Activated CD8-positive, alpha-beta memory T cell treated with anti-CD3 and anti-CD28 coated beads, Interleukin-2, amount 50 U/mL, for 1 hour (primary cell): ENCODE measurements around the gene SMARCA2.

Experiments used
- DNase-seq: peaks from one replicate; pipeline ENCODE4 v3.0.0-alpha.2; 2020; ENCODE audit errors: extremely low read depth

Gene SMARCA2

DNA sequence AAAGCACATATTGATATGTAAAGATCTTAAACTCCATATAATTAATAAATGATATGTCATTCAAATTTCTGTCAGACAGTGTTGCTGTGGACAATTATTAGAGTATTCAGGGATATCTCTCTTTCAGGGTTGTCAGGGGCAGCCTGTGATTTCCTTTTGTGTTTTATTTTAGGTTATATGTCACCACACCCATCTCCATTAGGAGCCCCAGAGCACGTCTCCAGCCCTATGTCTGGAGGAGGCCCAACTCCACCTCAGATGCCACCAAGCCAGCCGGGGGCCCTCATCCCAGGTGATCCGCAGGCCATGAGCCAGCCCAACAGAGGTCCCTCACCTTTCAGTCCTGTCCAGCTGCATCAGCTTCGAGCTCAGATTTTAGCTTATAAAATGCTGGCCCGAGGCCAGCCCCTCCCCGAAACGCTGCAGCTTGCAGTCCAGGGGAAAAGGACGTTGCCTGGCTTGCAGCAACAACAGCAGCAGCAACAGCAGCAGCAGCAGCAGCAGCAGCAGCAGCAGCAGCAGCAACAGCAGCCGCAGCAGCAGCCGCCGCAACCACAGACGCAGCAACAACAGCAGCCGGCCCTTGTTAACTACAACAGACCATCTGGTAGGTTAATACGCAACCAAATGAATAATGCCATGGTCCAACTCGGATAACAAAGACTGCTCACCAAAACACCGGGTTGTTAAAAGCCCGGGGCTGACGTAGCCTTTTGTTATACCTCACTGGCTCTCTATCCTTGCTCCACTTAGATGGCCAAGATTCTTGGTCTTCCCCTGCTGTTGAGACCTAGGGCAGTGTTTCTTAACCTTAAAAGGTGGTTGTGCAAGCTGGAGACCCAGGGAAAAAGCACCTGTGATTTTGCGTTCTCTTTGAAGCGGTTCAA is 24.4 kb downstream of the SMARCA2 start:
- DNase-seq: no peak

DNA sequence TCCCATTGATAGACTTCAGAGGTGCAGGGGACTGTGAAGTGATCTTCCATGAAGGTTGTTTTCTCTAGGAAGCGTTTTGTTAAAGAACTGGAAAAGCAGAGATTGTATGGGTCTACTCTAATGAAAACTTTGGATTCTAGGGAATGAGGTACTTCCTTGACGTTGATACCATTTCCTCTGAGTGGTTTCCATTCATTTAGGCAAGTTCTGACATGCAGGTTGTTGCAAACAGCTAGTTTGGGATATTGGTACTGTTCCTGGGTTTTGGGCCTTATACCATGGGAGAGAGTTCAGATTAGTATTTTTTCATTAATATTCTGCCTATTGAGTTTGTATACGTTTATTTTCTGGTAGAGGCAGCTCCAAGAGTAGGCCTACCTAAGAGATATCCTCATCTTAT is 25.7 kb downstream of the SMARCA2 start:
- DNase-seq: no peak

DNA sequence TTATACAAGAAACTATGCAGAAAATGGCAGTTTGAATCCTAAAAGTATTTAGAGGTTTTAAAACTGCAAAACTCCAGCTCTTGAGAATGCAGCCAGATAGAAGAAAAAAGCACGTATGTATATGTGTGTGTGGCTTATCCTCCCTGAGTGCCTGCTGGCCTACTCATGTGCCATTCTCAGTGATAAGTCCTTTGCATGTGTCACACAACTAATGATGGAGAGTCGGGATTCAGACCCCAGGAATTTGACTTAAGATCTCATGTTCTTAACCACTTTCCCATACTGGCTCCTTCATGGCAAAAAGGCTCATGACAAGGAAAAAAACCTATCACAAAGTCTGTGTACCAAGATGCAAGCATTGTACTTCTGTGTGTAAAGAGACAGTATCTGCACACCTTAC is 26.6 kb downstream of the SMARCA2 start:
- DNase-seq: no peak

DNA sequence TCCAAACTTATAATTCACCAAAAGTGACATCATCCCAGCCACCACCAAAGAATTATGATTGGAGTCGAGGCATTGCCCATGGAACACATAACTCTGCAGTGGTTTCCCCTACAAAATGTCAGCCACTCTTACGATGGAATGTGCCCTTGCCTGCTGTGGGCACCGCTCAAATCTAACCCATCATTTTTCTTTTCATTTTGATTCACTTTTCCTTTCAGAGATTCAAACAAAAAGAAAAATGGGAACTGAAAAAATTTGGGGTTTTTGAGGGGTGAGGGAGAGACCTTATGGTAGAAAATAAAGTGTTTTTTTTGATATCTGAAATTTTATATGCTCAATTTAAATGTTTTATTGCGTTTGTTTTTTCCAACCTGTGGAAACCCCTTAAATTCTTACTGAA is 28.1 kb downstream of the SMARCA2 start:
- no peak for DNase-seq

DNA sequence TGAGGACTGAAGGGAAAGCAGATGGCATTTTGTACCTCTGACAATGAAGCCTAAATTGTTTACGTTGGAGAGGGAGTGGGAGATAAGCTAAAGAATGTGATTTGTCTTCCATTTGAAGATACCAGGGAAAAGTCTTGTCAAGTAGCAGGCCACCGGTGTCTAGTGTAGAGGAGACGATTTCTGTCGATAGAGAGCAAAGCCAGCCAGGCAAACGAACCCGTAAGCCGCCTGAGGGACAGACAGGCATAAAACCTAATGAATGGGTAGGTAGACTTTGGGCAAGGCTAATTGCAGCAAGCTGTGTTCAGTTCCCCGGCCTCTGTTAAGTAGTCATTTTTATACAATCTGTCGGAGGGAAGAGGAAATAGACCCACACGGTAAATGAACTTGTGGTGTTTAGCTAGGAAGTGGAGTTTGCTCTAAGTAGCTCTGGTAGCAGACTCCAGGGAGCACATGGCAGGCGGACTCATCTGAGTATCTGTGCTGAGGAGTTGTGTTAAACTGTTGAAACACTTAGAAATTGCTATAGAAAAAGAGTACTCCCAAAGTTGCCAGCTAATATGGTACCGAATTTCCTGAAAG is 28.8 kb downstream of the SMARCA2 start:
- no peak for DNase-seq

DNA sequence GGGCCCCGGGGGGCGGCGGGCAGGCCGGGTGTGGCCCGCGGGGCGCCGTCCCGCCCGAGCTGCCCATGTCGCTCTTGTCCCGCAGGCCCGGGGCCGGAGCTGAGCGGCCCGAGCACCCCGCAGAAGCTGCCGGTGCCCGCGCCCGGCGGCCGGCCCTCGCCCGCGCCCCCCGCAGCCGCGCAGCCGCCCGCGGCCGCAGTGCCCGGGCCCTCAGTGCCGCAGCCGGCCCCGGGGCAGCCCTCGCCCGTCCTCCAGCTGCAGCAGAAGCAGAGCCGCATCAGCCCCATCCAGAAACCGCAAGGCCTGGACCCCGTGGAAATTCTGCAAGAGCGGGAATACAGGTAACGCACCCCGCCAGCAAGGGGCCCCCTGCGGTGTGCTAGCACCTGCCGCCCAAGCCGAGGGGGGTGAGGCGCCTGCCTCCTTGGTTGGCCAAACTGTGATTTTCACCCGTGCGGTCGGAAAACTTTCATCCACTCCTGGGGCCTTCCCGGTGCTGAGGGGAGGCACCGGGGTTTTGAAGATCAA is 32.1 kb downstream of the SMARCA2 start:
- no peak for DNase-seq

DNA sequence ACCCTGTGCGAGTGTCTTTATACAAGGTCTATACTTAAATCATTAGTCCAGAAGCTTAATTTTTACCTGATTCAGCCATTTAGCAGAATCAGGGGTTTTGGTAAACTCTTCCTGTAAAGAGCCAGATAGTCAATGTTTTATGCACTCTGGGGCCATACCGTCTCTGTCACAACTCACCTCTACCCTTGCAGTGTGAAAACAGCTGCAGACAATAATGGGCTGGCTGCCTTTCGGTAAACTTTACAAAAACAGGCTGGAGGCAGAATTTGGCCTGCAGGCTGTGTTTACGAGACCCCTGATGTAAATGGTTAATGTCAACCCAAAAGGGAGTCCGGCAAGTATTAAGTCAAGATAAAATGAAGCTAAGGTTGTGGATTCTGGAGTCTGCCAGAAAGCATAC is 32.8 kb downstream of the SMARCA2 start:
- no peak for DNase-seq

DNA sequence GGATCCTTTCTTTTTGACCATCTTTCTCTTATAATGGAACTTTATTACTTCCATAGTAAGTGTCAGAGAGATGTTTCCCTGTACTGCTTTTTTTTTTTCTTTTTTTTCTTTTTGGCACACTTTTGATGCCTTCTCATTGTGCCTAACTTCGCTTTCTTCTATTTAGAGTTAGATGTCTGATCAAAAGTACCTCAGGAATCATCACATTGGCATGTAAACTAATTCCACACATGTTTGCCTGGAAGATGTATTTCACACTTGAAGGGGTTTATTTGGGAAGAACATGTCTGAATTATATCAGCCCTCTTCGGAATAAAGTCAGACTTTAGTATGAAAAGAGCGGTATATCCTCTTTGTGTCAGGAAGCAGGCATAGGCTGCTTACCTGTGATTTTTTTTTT is 35.1 kb downstream of the SMARCA2 start:
- no peak for DNase-seq

DNA sequence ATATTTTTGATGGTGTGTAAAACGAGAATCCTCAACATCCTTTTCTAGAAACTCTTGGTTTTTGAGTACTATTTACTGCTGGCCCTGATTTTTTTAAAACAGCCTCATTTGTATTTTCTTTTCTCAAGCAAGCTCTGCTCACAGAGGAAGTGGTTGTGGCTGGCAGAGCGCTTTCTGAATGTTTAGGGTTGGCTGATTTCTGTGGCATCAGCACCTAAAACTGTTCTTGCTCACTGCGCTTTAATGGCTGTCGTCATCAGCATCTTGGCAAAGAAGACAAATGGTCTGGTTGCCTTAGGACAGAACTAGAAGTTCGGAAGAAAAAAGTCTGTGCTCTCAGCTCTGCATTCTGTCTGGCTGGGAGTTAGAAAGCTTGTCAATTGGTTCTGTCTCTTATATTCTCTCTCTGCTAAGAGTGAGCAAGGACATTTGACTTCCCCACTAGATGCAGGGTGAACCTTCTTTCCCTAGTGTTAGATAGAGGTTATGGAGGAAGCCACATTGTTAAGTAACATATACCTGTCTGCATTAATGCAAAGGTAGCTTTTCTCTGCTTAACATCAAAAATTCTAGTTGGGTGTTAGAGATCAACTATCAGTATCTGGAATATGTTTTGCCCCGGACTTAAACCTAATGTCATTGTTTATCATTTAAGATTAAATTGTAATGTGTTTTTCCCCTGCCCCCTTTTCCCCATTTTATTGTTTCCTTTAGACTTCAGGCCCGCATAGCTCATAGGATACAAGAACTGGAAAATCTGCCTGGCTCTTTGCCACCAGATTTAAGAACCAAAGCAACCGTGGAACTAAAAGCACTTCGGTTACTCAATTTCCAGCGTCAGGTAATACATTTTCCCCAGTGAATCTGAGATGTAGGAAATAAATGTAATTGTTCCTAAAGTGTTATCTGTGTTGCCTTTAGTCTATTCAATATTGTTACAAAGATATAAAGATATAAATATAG is 39.0 kb downstream of the SMARCA2 start:
- peak; percentile 43 for DNase-seq

DNA sequence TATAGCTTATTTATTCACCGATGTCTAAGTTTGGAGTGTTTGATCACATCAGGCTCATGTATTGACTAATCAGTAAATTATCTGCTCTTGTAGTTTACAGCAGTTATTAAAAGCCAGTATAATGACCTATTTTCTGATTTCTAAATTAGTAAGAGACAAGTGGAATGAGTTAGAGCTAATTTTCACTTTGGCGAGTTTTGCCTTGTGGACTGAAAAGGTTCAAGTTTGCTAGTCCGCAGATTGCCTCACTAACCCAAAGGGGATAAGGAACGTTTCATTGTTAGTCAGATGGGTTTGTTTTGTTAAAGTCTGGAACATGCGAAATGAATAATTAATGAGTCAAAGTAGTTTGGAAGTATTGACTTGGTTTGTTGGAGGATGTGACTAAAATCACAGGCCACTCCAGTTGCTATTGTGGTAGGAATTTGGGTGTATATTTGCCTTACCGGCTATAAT is 40.1 kb downstream of the SMARCA2 start:
- DNase-seq: no peak

DNA sequence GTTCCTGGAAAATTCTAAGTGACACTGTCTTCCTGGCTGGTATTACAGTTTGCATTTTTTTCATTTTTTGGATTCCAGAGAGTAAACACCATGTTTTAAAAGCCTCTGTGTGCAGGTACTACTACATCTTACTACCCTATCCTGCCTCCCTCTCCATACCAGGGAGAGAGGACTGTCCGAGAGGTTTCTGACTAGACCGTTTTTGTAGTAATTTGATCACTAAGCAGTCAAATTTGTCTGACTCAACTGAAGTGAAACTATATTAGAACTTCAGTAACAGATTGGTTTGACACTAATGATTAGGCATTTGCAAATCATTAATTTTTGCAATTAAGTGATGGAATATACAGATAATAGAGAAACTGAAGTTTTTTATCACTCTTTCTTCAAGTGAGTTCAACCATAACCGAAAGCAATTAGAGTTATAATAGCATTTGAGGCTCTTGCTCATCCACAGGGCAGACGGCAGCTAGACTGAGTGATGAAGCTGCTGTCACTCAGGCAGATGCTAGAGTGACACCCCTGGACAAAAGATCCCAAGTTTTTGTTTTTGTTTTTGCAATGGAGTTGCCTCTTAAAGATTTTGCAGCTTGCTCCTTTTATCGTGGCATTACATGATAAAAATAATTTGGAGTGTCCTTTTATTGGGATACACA is 44.3 kb downstream of the SMARCA2 start:
- DNase-seq: no peak

DNA sequence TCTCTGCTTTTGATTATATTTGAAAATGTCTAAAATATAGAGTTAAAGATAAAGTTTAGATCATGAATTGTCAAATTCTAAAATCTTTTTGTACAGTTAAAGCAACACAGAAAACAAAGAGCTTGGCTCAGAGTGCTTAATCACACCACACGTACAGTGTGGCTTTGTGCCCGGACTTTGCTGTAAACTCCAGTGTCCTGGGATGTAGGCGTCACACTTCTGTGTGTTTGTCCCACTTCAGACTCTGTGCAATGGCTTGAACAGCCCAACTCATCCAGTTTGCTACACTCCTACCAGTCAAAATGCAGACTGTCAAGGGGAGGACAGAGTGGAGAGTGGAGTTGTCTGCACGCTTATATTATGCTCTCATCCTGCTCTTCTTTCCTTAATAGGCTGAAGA is 45.3 kb downstream of the SMARCA2 start:
- no peak for DNase-seq

DNA sequence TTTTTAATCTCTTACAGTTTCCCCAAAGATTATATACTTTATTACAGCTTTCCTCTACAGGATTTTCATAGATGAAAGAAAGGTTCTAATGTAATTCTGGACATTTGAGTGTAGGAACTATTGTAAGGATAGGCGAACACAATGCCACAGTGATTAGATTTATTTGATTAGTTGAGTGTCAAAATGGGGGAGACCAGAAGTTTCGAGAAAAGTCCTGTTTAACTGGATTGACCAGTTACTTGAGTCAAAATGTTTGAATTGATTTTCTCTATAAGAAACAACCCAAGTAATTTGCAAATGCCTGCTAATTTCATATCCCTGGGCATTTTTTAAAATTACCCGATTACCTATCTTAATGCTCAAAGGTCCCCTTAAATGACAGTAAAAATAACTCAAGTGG is 50.6 kb downstream of the SMARCA2 start:
- no peak for DNase-seq

DNA sequence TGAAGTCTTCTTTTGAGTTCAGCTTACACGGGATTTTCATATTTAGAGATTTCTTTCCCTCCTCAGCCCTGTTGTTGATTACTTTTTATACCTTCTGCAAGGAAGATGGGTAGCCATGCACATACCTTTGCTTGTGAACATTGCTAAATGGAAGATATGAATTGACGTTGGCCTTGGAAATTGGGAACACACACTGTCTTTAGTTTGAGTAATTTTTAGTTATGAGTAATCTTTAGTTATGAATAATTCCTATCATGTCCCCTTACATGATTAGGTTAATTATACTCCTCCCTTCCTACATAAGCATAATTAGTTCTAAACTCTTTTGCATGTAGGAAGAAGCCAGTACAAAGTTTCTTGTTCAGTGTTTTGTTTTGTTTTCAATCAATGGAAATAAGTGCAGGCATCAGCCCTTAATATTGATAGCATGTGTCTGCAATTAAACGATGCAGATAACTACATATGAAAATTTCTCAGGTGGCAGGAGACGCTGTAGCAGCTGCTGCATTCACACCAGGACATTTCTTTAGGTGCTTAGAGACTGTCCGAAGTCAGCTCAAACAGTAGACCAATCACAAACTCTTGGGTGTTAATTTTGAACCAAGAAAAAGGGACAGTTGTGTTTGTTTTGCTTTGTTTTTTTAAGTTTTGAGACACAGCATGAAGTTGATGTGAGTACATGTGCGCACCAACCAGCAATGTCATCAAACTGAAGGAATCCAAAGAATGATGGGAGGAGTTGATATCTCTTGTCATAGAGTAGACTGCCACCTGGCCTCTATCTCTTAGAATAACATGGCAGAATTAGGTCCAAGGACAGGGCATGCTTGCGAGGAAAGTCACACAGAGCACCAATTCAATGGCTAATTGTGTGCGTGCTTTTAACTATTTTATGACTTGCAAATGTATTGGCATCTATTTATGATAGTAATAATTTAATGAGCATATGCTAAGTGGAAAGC is 51.4 kb downstream of the SMARCA2 start:
- DNase-seq: no peak

DNA sequence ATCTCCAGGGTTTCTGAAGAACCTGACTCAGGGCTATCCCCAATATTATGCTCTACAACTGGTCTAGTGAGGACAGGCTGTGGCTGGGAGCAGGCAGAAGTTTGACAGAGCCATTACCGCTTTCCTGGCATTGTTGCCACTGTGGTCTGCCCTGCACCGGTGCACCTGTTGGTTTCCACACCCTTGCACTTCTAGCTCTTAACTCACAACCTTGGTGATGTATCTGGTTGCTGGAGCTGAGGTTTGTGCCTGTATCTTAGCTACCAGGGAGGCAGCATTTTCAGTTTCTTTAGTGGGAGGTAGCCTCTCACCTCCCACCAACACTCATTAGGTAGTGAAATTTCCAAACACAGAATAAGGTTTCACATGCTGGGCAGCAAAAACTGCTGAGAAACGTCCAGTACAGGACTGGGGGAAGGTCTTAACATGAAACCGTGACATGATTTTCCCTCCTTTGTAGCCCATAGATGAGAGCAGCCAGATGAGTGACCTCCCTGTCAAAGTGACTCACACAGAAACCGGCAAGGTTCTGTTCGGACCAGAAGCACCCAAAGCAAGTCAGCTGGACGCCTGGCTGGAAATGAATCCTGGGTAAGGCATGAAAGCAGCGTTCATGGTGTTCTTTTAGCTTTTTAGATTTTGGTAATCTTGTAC is 57.7 kb downstream of the SMARCA2 start:
- no peak for DNase-seq

DNA sequence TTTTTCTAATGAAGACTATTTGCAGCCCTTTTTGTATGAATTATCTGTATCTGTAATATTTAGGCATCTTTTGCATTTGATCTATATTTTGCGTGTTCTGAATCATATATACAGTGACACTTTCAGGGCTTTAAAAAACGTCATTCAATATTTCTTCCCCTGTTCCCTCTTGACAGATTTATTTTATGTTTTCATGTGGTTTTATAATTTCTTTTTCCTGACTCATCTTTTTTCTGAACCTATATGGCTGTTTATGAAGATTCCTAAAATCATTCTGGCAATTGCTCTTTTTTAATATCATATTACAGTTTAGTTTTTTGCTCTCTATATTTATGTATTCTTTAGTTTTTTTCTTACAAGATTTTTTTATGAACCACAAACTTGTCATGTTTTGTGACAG is 67.6 kb downstream of the SMARCA2 start:
- no peak for DNase-seq

DNA sequence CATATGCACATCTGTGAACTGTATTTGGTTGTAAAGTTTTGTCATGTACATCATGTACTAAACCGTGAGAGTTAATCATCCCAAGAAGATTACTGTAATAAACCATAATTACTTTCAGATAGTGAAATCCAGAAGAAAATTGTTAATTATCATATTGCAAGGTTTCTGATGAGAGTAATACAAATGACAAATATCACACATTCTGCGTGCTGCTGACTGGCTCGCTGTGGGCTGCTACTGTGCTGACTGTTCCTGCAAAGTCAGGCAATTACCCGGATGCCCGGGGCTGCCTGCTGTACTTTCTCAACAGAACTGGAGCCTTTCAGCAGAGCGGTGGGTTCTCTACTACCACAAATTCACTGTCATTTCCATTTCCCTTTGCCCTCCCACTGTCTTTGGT is 68.3 kb downstream of the SMARCA2 start:
- DNase-seq: no peak

DNA sequence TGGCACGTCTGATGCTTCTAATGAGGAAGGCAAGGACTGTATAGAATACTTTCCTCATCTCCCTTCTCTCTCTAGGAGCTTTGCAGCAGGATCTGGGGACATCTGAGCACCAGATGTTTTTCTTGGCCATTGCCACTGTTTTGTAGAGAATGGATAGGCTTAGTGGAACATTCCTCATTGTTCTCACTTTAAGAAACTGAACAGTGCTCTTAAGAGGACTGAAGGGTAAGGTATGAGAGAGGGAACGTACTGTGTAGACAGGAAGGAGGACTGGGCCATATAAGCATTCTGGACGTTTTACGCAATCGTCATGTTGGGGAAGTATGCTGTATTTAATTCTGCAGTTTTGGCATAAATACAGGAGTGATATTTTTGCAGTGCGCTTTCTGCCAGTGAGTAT is 70.6 kb downstream of the SMARCA2 start:
- no peak for DNase-seq

DNA sequence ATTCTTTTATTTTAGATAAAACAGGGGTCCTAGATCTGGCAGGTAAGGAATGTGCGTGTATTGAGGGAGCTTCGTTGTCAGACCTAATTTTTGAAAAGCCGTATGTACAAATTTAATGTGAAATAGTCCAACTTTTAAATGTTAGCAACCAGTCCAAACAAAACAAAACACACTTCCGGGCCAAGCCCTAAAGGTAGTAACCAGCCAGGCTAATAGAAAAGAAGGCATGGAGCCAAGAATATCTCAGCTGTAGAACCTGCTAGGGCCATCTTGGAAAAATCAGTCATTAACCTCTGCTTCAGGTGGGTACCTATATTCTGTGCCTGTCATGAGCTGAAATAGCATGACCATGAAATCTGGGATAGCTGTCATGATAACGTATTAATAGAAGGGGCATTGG is 71.0 kb downstream of the SMARCA2 start:
- no peak for DNase-seq

DNA sequence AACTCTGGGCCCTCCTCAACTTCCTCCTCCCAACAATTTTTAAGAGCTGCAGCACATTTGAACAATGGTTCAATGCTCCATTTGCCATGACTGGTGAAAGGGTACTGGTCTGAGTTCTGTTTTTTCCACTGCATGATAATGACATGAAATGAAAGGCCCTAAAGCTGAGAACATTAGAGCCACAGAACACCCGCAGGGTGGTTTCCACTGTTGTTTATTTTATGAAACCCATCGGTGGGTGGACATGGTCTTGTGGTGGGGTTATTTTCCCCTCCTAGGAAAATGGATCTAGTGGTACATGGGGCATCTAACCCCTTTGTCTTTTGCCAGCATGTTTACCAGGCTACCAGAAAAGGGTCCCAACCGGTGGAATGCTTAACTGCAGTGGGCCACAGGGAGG is 71.8 kb downstream of the SMARCA2 start:
- DNase-seq: no peak
